H1 (cell line): ENCODE data around the gene RBP5. TPM values are rescaled to one million over a fixed set of nuclear protein-coding genes. Genes with fewer than 3 reads are reported as not detected.

Experiments used
- CTCF ChIA-PET: fragments of 300-600 bp; sonication (Branson Sonifier 250); formaldehyde crosslinking; loops from one replicate; lab custom pipeline; 2021; ENCODE audit not compliant: partially characterized antibody; lab: Charles Lee
- POLR2A ChIA-PET: fragments of 300-600 bp; sonication (Branson Sonifier 250); formaldehyde crosslinking; loops from one replicate; lab custom pipeline; 2021; ENCODE audit warnings: inconsistent platforms; ENCODE audit not compliant: partially characterized antibody; lab: Charles Lee
- DNase-seq, 2 experiments: peaks; one replicate each; pipeline versions ENCODE4 v3.0.0 to v3.0.0-alpha.2; 2010 to 2022; ENCODE audit warnings: low spot score in 2 of 2, low read depth in 1 of 2, mixed read lengths in 1 of 2
- FAIRE-seq: peaks from 2 replicates; lab custom pipeline; 2011; peaks lifted over from hg19 to GRCh38; lab: Jason Lieb, UNC
- H2AFZ ChIP-seq: 2 replicates; pipeline ENCODE4 v1.8.1; 2012; ENCODE audit warnings: low read length, inconsistent platforms
- H2AK5ac ChIP-seq: 2 replicates; pipeline ENCODE4 v1.6.1; 2013; ENCODE audit warnings: low read depth, low read length
- H2BK120ac ChIP-seq: replicated peaks from 2 replicates; pipeline ENCODE3; 2013; ENCODE audit warnings: low read depth, low read length, inconsistent platforms
- H2BK12ac ChIP-seq: 2 replicates; pipeline ENCODE4 v1.6.1; 2013; ENCODE audit warnings: low read depth, low read length
- H2BK15ac ChIP-seq: 2 replicates; pipeline ENCODE4 v1.6.1; 2013; ENCODE audit warnings: low read length
- H2BK20ac ChIP-seq: 2 replicates; pipeline ENCODE4 v1.6.1; 2013; ENCODE audit warnings: low read length
- H2BK5ac ChIP-seq: 2 replicates; pipeline ENCODE4 v1.6.1; 2013; ENCODE audit warnings: low read depth, low read length
- H3K14ac ChIP-seq: 2 replicates; pipeline ENCODE4 v1.6.1; 2013; ENCODE audit warnings: inconsistent platforms; ENCODE audit not compliant: insufficient read length
- H3K18ac ChIP-seq: 2 replicates; pipeline ENCODE4 v1.6.1; 2013; ENCODE audit warnings: low read length; ENCODE audit errors: extremely low read depth
- H3K23ac ChIP-seq: 2 replicates; pipeline ENCODE4 v1.6.1; 2013; ENCODE audit warnings: inconsistent platforms; ENCODE audit not compliant: insufficient read length
- H3K23me2 ChIP-seq: 2 replicates; pipeline ENCODE4 v1.6.1; 2013; ENCODE audit warnings: low read depth, low read length
- H3K27ac ChIP-seq: 2 replicates; pipeline ENCODE4 v1.6.1; 2011; ENCODE audit warnings: low read depth, low read length, inconsistent platforms
- H3K27me3 ChIP-seq, 4 experiments: replicated peaks in 1 of 4; 1 replicate in 1 of 4; 2 replicates in 3 of 4; pipeline versions ENCODE4 v1.6.1 to v1.8.1; 2011 to 2013; ENCODE audit warnings: low read length in 3 of 4, mild to moderate bottlenecking in 3 of 4, inconsistent platforms in 2 of 4, mixed read lengths in 2 of 4, moderate library complexity in 1 of 4; ENCODE audit not compliant: control insufficient read depth in 3 of 4, insufficient read depth in 3 of 4; ENCODE audit errors: extremely low read depth in 1 of 4
- H3K36me3 ChIP-seq, 4 experiments: 2 replicates each; pipeline versions ENCODE4 v1.6.1 to v1.8.1; 2011 to 2013; ENCODE audit warnings: mild to moderate bottlenecking in 4 of 4, low read length in 3 of 4, moderate library complexity in 2 of 4, control low read depth in 1 of 4, inconsistent platforms in 1 of 4; ENCODE audit not compliant: insufficient read depth in 4 of 4, control insufficient read depth in 2 of 4
- H3K4ac ChIP-seq: replicated peaks from 2 replicates; pipeline ENCODE3; 2013; ENCODE audit warnings: low read length, low read depth, mixed read lengths, inconsistent platforms; ENCODE audit not compliant: insufficient read length
- H3K4me1 ChIP-seq, 4 experiments: replicated peaks in 1 of 4; 1 replicate in 1 of 4; 2 replicates in 3 of 4; pipeline versions ENCODE4 v1.6.1 to v1.8.1; 2011 to 2013; ENCODE audit warnings: low read length in 3 of 4, inconsistent platforms in 2 of 4, mixed read lengths in 1 of 4; ENCODE audit not compliant: insufficient read depth in 4 of 4, control insufficient read depth in 3 of 4
- H3K4me2 ChIP-seq, 2 experiments: 2 replicates each; pipeline versions ENCODE4 v1.6.1 to v1.8.1; 2011 to 2013; ENCODE audit warnings: low read depth in 2 of 2, low read length in 2 of 2, control low read depth in 1 of 2, inconsistent platforms in 1 of 2, mild to moderate bottlenecking in 1 of 2; ENCODE audit not compliant: insufficient read depth in 1 of 2
- H3K4me3 ChIP-seq, 4 experiments: fragments of 200-600, 300-600 bp in 1 of 4; sonication (generic), shearing (Covaris generic), sonication (Bioruptor Twin) in 1 of 4; 2 replicates each; pipeline versions ENCODE4 v1.5.1 to v1.8.1; 2011 to 2016; ENCODE audit warnings: low read length in 4 of 4, low read depth in 3 of 4, control low read depth in 2 of 4, inconsistent platforms in 2 of 4, mild to moderate bottlenecking in 2 of 4, mixed read lengths in 1 of 4, moderate library complexity in 1 of 4; ENCODE audit not compliant: insufficient read depth in 2 of 4; ENCODE audit errors: extremely low read depth in 1 of 4
- H3K56ac ChIP-seq: replicated peaks from 2 replicates; pipeline ENCODE3; 2013; ENCODE audit warnings: low read depth, mild to moderate bottlenecking, mixed read lengths, low read length, inconsistent platforms; ENCODE audit not compliant: insufficient read length
- H3K79me1 ChIP-seq: 2 replicates; pipeline ENCODE4 v1.6.1; 2013; ENCODE audit warnings: low read depth, low read length, control low read depth
- H3K79me2 ChIP-seq, 2 experiments: 2 replicates each; pipeline versions ENCODE4 v1.6.1 to v1.8.1; 2012 to 2013; ENCODE audit warnings: low read length in 2 of 2, mild to moderate bottlenecking in 2 of 2, inconsistent platforms in 1 of 2; ENCODE audit not compliant: insufficient read depth in 2 of 2, control insufficient read depth in 1 of 2
- H3K9ac ChIP-seq, 4 experiments: replicated peaks in 1 of 4; 1 replicate in 1 of 4; 2 replicates in 3 of 4; pipeline versions ENCODE4 v1.6.1 to v1.8.1; 2011 to 2013; ENCODE audit warnings: low read depth in 3 of 4, low read length in 3 of 4, control low read depth in 2 of 4, mild to moderate bottlenecking in 2 of 4, moderate library complexity in 2 of 4, inconsistent platforms in 1 of 4; ENCODE audit errors: extremely low read depth in 1 of 4
- H3K9me3 ChIP-seq, 2 experiments: 2 replicates each; pipeline versions ENCODE4 v1.6.1 to v1.8.1; 2012 to 2013; ENCODE audit warnings: mild to moderate bottlenecking in 2 of 2, moderate library complexity in 2 of 2, control low read depth in 1 of 2, inconsistent platforms in 1 of 2, low read depth in 1 of 2, low read length in 1 of 2, mixed read lengths in 1 of 2; ENCODE audit not compliant: insufficient read depth in 2 of 2
- H4K20me1 ChIP-seq, 2 experiments: replicated peaks in 1 of 2; 2 replicates each; pipeline versions ENCODE3 to v1.8.1; 2011 to 2013; ENCODE audit warnings: inconsistent platforms in 2 of 2, low read length in 2 of 2, mild to moderate bottlenecking in 1 of 2; ENCODE audit not compliant: insufficient read depth in 2 of 2, control insufficient read depth in 1 of 2
- H4K5ac ChIP-seq: 2 replicates; pipeline ENCODE4 v1.6.1; 2013; ENCODE audit warnings: low read length, low read depth, mixed read lengths, inconsistent platforms; ENCODE audit not compliant: insufficient read length
- H4K8ac ChIP-seq: 2 replicates; pipeline ENCODE4 v1.8.0; 2013; ENCODE audit warnings: mild to moderate bottlenecking, moderate library complexity, low read length, inconsistent platforms; ENCODE audit not compliant: insufficient read depth; ENCODE audit errors: extremely low read depth
- H4K91ac ChIP-seq: replicated peaks from 2 replicates; pipeline ENCODE3; 2013; ENCODE audit warnings: low read length, mixed read lengths, inconsistent platforms; ENCODE audit not compliant: insufficient read length
- BCL11A ChIP-seq, 2 experiments: IDR thresholded peaks; one replicate each; pipeline ENCODE4 v1.6.1; 2011; ENCODE audit warnings: low read depth in 2 of 2, low read length in 2 of 2, mild to moderate bottlenecking in 2 of 2
- CHD2 ChIP-seq: IDR thresholded peaks from 2 replicates; pipeline ENCODE4 v1.6.1; 2012; ENCODE audit warnings: low read length, improper control_type of control experiment
- EP300 ChIP-seq, 2 experiments: IDR thresholded peaks; 1 replicate in 1 of 2; 2 replicates in 1 of 2; pipeline ENCODE4 v1.6.1; 2011 to 2012; ENCODE audit warnings: low read depth in 2 of 2, low read length in 2 of 2, mild to moderate bottlenecking in 2 of 2, borderline replicate concordance in 1 of 2, inconsistent platforms in 1 of 2, moderate library complexity in 1 of 2
- JUN ChIP-seq: IDR thresholded peaks from 2 replicates; pipeline ENCODE4 v1.6.1; 2011; ENCODE audit warnings: low read depth, mild to moderate bottlenecking, improper control_type of control experiment, low read length
- KDM4A ChIP-seq: IDR thresholded peaks from one replicate; pipeline ENCODE4 v1.7.1; 2012; ENCODE audit warnings: low read depth, mild to moderate bottlenecking, moderate library complexity, low read length, inconsistent platforms; ENCODE audit not compliant: severe bottlenecking
- POLR2A ChIP-seq, 2 experiments: IDR thresholded peaks; 1 replicate in 1 of 2; 2 replicates in 1 of 2; pipeline ENCODE4 v1.6.1; 2011; ENCODE audit warnings: low read depth in 2 of 2, low read length in 2 of 2, mild to moderate bottlenecking in 2 of 2; ENCODE audit errors: control extremely low read depth in 1 of 2
- RAD21 ChIP-seq, 2 experiments: IDR thresholded peaks in 1 of 2; conservative IDR thresholded peaks in 1 of 2; 2 replicates each; pipeline ENCODE4 v1.6.1; 2011; ENCODE audit warnings: low read depth in 2 of 2, low read length in 2 of 2, improper control_type of control experiment in 1 of 2, inconsistent platforms in 1 of 2, mild to moderate bottlenecking in 1 of 2, moderate library complexity in 1 of 2
- RBBP5 ChIP-seq: IDR thresholded peaks from 2 replicates; pipeline ENCODE4 v1.7.1; 2012; ENCODE audit warnings: low read depth, mild to moderate bottlenecking, inconsistent platforms, low read length, moderate library complexity, borderline replicate concordance
- SAP30 ChIP-seq: fragments of 300-600 bp; sonication (generic); IDR thresholded peaks from 2 replicates; pipeline ENCODE4 v1.7.1; 2012; ENCODE audit warnings: low read length, moderate library complexity, mild to moderate bottlenecking, inconsistent platforms; ENCODE audit not compliant: insufficient read depth, insufficient replicate concordance
- TAF7 ChIP-seq: optimal IDR thresholded peaks from 2 replicates; pipeline ENCODE3; 2011; ENCODE audit warnings: low read depth, mild to moderate bottlenecking, inconsistent platforms, low read length, moderate library complexity, borderline replicate concordance
- WGBS, 2 experiments: shearing (Covaris generic) in 1 of 2; methylation state at CpG; one replicate each; pipeline versions ENCODE4 v1.1.6 to v1.1.7; 2013 to 2015; ENCODE audit warnings: low lambda C conversion rate in 2 of 2, mixed read lengths in 2 of 2, inconsistent platforms in 1 of 2, low coverage in 1 of 2, missing lambda C conversion rate in 1 of 2; ENCODE audit not compliant: insufficient replicate concordance in 2 of 2, insufficient coverage in 1 of 2, insufficient read length in 1 of 2; ENCODE audit errors: extremely low coverage in 1 of 2, missing lambda C conversion rate in 1 of 2; 5-methylcytosine and 5-hydroxymethylcytosine counted together
- polyA plus RNA-seq, 7 experiments: library from polyadenylated mRNA; depleted of rRNA in 3 of 7; stranded (reverse) in 5 of 7; unstranded in 2 of 7; fragments of >200 nt in 5 of 7; fragments of 200-250 nt in 2 of 7; gene quantifications; 1 replicate in 5 of 7; 2 replicates in 1 of 7; 4 replicates in 1 of 7; pipeline versions ENCODE4 v1.2.1 to v1.2.3, GENCODE V29; 2011 to 2013; ENCODE audit warnings: missing spikeins in 2 of 7, mixed read lengths in 2 of 7
- total RNA-seq: library from RNA; stranded (reverse); fragmentation: NEBNext Ultra II Directional; extraction: Animal tissue kit (Norgen Biotek cat#: 25700); gene quantifications from 2 replicates; pipeline ENCODE4 v1.2.1, GENCODE V29; 2021
- TF ChIP-seq, protein P1 (sequence below): IDR thresholded peaks from 2 replicates; pipeline ENCODE4 v1.6.1; 2012; ENCODE audit warnings: inconsistent platforms

RBP5 gene
- total and polyA plus RNA-seq, 2 of the 8 experiments (the other 6 are each of a cell fraction or from before 2014, with no cell fraction given) = 1.2 to 1.9 TPM

DNA sequence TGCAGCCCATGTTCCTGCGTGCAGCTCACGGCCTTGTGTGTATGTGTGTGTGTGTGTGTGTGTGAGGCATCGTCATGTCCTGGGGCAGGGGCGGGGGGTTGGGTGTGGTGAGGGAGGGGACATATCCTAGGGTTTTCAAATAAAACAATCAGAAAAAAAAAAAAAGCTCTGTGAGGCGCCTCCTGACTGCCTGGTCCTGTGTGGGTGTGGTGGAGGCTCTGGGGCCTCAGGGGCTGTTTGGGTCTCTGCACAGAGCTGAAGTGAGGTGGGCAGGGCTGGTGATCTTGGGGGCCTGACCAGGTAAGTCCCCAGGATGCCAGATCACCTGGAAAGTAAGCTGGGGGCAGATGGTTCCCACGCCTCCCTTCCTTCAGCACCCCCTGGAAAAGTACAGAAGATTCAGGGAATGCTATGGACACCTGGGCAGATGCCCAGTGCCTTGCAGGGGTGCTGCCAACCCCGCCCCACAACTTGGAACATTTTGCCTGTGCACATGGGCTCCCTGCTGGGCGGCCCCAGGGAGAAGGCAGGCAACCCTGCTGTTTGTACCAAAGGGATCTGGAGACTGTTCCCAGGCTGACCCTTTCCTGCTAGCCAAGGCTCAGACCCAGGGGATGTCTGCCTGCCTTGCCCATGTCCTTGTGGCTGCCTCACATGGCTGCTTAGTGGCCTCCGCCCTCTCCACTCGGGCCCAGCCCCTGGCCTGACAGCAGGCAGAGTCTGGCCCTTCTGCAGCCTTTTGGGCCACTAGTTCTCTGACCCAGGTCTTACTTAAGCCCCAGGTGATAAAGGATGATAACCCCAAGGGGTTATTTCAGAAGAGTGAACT lies 30.3 kb upstream of the RBP5 start:
- Histone ChIP-seq H2BK15ac (no peak overlapping the region), H3K4ac (no peak overlapping the region), H3K36me3 (no peaks in the 10 kb centered on the region; a peak in 3 of 8 replicates), H2BK20ac (no peak overlapping the region), H4K5ac (no peak overlapping the region), H2AFZ (no peak overlapping the region), H3K56ac (no peak overlapping the region), H3K27me3 (no peaks in the 10 kb centered on the region; a peak in 1 of 7 replicates), H3K4me1 (no peaks in the 10 kb centered on the region), H3K79me2 (no peaks in the 10 kb centered on the region), H2AK5ac (no peak overlapping the region), H3K27ac (no peak overlapping the region), H4K8ac (peak overlapping the region; percentile 79; the same call in 1 of the 2 replicates), H3K23me2 (no peaks in the 10 kb centered on the region; the same call in 1 of the 2 replicates), H3K14ac (no peak overlapping the region), H3K9me3 (peaks cover 0 to under 1% of the 10 kb centered on the region in 2 experiments; a peak in 1 of 4 replicates), H2BK12ac (no peak overlapping the region), H3K23ac (no peak overlapping the region), H3K4me3 (no peak overlapping the region), H3K79me1 (no peaks in the 10 kb centered on the region; the same call in 1 of the 2 replicates), H3K4me2 (no peak overlapping the region), H3K9ac (no peak overlapping the region; a peak in 2 of 7 replicates), H4K20me1 (no peaks in the 10 kb centered on the region), H3K18ac (no peak overlapping the region), H2BK5ac (no peak overlapping the region), H2BK120ac (no peak overlapping the region), H4K91ac (no peak overlapping the region)
- no peak for FAIRE-seq
- no peak for DNase-seq
- 75% methylated on average over 7 of the region's 10 CpGs; no CpG with 5 or more reads in 1 of the 2 experiments for WGBS, 2 experiments
- POLR2A ChIA-PET = no interaction called here
- CTCF ChIA-PET = interaction anchor here (1.1 to 10.0 kb wide), 2 partner anchors 16 to 27 kb away, joined by 3 to 151 read pairs; no protein-coding TSS in a partner anchor
- TF ChIP-seq JUN (no peak), TAF7 (no peak), POLR2A (IDR thresholded peaks at IDR 0.05; ENCODE audit: control extremely low read depth in 1 of 2, low read depth in 2 of 2, low read length in 2 of 2) (no peak), BCL11A (IDR thresholded peaks at IDR 0.05; ENCODE audit: low read depth in 2 of 2, low read length in 2 of 2) (no peak), CHD2 (no peak), RBBP5 (no peak), SAP30 (no peak), RAD21 (IDR thresholded peaks at IDR 0.05 in 1 of 2, conservative IDR thresholded peaks at IDR 0.05 in 1 of 2; ENCODE audit: low read depth in 2 of 2, low read length in 2 of 2) (no peak), EP300 (IDR thresholded peaks at IDR 0.05; ENCODE audit: borderline replicate concordance in 1 of 2, low read depth in 2 of 2, low read length in 2 of 2) (no peak), KDM4A (no peak)
- TF ChIP-seq, protein P1, sequence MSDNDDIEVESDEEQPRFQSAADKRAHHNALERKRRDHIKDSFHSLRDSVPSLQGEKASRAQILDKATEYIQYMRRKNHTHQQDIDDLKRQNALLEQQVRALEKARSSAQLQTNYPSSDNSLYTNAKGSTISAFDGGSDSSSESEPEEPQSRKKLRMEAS = no peak
